ENCODE data around the gene CGNL1.

CGNL1 gene

DNA sequence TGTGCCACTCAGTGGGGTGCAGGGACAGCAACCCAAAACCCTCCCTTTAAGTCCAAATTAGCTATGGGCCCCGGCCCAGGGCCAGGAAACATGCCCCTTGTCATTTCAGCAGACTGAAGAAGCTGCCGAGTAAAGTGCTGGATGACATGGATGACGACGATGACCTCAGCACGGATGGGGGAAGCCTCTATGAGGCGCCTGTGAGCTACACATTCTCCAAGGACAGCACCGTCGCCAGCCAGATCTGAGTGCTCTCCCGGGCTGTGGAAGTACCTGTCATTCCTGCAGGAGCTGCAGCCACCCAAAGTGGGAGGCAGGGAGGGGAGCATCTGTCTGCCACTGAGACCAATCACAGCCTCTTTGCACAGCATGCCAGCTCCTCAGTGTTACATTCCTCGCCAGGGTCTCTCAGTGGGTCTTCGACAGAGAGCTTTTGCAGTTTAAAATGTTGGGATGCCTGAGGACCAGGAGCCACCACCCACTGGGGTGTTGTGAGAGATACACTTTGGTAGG is 171.0 kb downstream of the CGNL1 start:
- H3K9ac ChIP-seq, result no peak overlapping the region
- no peaks in the 10 kb centered on the region for H3K79me2 ChIP-seq
- no peak overlapping the region for H3K4me2 ChIP-seq (ENCODE audit: low read length)
- H2AFZ ChIP-seq, result no peak overlapping the region
- no peaks in the 10 kb centered on the region for H3K9me3 ChIP-seq (ENCODE audit: control insufficient read depth, low read length)
- no peak overlapping the region for H3K4me3 ChIP-seq (ENCODE audit: low read depth, low read length)
- no peaks in the 10 kb centered on the region for H3K4me1 ChIP-seq
- no peaks in the 10 kb centered on the region for H3K36me3 ChIP-seq (ENCODE audit: control insufficient read depth, insufficient read depth, low read length)
- H3K27me3 ChIP-seq (ENCODE audit: control insufficient read depth, insufficient read depth, low read length), result no peaks in the 10 kb centered on the region
- TF ChIP-seq CTCF (IDR thresholded peaks at IDR 0.05), result no peak
- H3K27ac ChIP-seq, result no peak overlapping the region

DNA sequence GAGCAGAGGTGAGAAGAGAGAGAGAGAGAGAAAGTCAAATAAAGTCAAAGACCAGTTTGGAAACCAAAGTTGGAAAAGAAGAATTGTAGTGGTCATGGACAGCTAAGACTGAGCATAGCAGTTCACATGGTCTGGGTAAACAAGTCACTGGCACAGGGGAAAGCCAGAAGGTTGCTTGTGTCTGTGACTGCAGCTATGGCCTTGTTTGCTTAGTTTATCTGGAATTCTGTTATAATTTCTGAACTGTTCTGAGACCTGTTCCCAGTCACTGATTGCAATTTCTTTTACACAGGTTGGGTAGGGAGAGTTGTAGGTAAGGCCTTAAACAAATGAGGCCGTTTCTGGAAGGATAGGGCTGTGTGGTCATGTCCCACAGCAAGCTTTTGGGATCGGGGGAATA is 172.0 kb downstream of the CGNL1 start:
- Histone ChIP-seq H3K4me3 (ENCODE audit: low read depth, low read length) (no peak overlapping the region), H3K4me2 (ENCODE audit: low read length) (no peak overlapping the region), H2AFZ (no peak overlapping the region), H3K4me1 (no peaks in the 10 kb centered on the region), H3K27ac (no peak overlapping the region), H3K36me3 (ENCODE audit: control insufficient read depth, insufficient read depth, low read length) (no peaks in the 10 kb centered on the region), H3K27me3 (ENCODE audit: control insufficient read depth, insufficient read depth, low read length) (no peaks in the 10 kb centered on the region), H3K79me2 (no peaks in the 10 kb centered on the region), H3K9ac (no peak overlapping the region), H3K9me3 (ENCODE audit: control insufficient read depth, low read length) (no peaks in the 10 kb centered on the region)
- no peak for TF ChIP-seq CTCF (IDR thresholded peaks at IDR 0.05)

DNA sequence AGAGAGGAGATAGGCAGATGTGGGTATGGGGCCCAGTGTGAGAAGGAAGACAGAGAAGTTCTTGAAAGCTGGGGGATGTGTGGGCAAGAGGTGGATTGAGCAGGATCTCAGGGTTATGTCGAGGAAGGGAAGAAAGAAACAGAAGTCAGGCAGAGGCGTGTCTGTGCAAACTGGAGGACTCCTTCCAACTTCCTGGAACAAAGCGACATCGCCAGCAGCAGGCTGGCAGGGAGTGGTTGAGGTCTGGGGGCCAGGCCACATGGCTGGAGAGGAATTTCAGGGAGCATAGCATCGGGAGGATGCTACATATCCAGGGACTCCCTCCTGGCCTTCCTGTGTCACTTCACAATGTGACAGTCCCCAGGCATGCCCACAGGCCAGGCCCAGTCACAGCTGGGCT is 172.5 kb downstream of the CGNL1 start:
- no peaks in the 10 kb centered on the region for H3K27me3 ChIP-seq (ENCODE audit: control insufficient read depth, insufficient read depth, low read length)
- no peaks in the 10 kb centered on the region for H3K9me3 ChIP-seq (ENCODE audit: control insufficient read depth, low read length)
- no peak overlapping the region for H2AFZ ChIP-seq
- no peak overlapping the region for H3K9ac ChIP-seq
- H3K4me3 ChIP-seq (ENCODE audit: low read depth, low read length), result no peak overlapping the region
- no peaks in the 10 kb centered on the region for H3K79me2 ChIP-seq
- H3K36me3 ChIP-seq (ENCODE audit: control insufficient read depth, insufficient read depth, low read length), result no peaks in the 10 kb centered on the region
- TF ChIP-seq CTCF (IDR thresholded peaks at IDR 0.05), result no peak
- H3K4me2 ChIP-seq (ENCODE audit: low read length), result no peak overlapping the region
- H3K27ac ChIP-seq, result no peak overlapping the region
- no peaks in the 10 kb centered on the region for H3K4me1 ChIP-seq

DNA sequence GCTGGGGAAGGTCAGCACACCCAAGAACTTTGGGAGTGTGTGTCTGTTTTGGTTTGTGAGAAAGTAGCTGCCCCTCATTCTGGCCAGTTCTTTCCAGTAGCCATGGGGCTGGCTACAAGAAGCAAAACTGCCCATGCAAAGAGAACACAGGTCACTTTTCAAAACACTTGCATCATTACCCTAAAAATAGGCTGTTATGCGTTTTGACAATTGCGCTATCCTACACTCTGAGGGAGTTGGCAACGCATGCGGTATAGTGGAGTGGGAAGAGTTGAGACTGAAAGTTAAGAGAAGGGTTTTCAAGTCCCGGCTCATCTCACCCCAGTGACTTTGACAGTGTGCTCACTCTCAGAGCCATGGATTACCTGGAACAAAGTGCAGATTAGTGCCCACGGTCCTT is 173.6 kb downstream of the CGNL1 start:
- no peaks in the 10 kb centered on the region for H3K79me2 ChIP-seq
- no peak overlapping the region for H3K27ac ChIP-seq
- no peak overlapping the region for H3K4me3 ChIP-seq (ENCODE audit: low read depth, low read length)
- no peak overlapping the region for H2AFZ ChIP-seq
- H3K4me1 ChIP-seq, result no peaks in the 10 kb centered on the region
- no peaks in the 10 kb centered on the region for H3K36me3 ChIP-seq (ENCODE audit: control insufficient read depth, insufficient read depth, low read length)
- no peak for TF ChIP-seq CTCF (IDR thresholded peaks at IDR 0.05)
- no peak overlapping the region for H3K4me2 ChIP-seq (ENCODE audit: low read length)
- H3K27me3 ChIP-seq (ENCODE audit: control insufficient read depth, insufficient read depth, low read length), result no peaks in the 10 kb centered on the region
- H3K9me3 ChIP-seq (ENCODE audit: control insufficient read depth, low read length), result no peaks in the 10 kb centered on the region
- H3K9ac ChIP-seq, result no peak overlapping the region

GRCh38 chr15:57550640-57551039 is 174.3 kb downstream of the CGNL1 start:
- Histone ChIP-seq H2AFZ (no peak overlapping the region), H3K27ac (peak overlapping the region; percentile 49), H3K4me2 (ENCODE audit: low read length) (no peak overlapping the region), H3K4me3 (ENCODE audit: low read depth, low read length) (no peak overlapping the region), H3K79me2 (no peaks in the 10 kb centered on the region), H3K36me3 (ENCODE audit: control insufficient read depth, insufficient read depth, low read length) (no peaks in the 10 kb centered on the region), H3K9ac (no peak overlapping the region), H3K9me3 (ENCODE audit: control insufficient read depth, low read length) (no peaks in the 10 kb centered on the region), H3K4me1 (no peaks in the 10 kb centered on the region), H3K27me3 (ENCODE audit: control insufficient read depth, insufficient read depth, low read length) (no peaks in the 10 kb centered on the region)
- no peak for TF ChIP-seq CTCF (IDR thresholded peaks at IDR 0.05)

All from parathyroid adenoma (tissue), 2 donors.